ENCODE results near the gene ADH1C. TPM values are rescaled to one million over a fixed set of nuclear protein-coding genes. Genes with fewer than 3 reads are reported as not detected.

Gene ADH1C
- total and polyA plus RNA-seq, 10 donors: 0.60 to 2.3 (median 1.0) TPM; not detected in 4

GRCh38 chr4:99341426-99341825 lies 11.1 kb downstream of the ADH1C start:
- no peaks in the 10 kb centered on the region for H3K27me3 ChIP-seq (replicated peaks in 1 of 7)
- no peak for TF ChIP-seq POLR2AphosphoS5 (IDR thresholded peaks at IDR 0.05)
- TF ChIP-seq CTCF (IDR thresholded peaks at IDR 0.05 in 8 of 11, conservative IDR thresholded peaks at IDR 0.05 in 3 of 11): no peak
- no peak for TF ChIP-seq POLR2A (IDR thresholded peaks at IDR 0.05)
- DNase-seq: no peak
- intact Hi-C loops (cut with DNase I; ENCODE audit: low total_unique reads): no loop called here
- no peaks in the 10 kb centered on the region for H3K36me3 ChIP-seq
- H3K9me3 ChIP-seq: no peaks in the 10 kb centered on the region
- no peak overlapping the region for H3K27ac ChIP-seq
- no peak overlapping the region for H3K4me3 ChIP-seq
- no peaks in the 10 kb centered on the region for H3K4me1 ChIP-seq
- WGBS, 5 donors: 60 to 90% (median 78%) methylated on average over 1 of the region's 1 CpG

- no peak for DNase-seq
- Histone ChIP-seq H3K36me3 (no peaks in the 10 kb centered on the region), H3K4me3 (no peak overlapping the region), H3K27me3 (replicated peaks in 1 of 7) (no peaks in the 10 kb centered on the region), H3K9me3 (no peaks in the 10 kb centered on the region), H3K27ac (no peak overlapping the region), H3K4me1 (no peaks in the 10 kb centered on the region)
- 84 to 93% (median 90%) methylated on average over 3 of the region's 3 CpGs for WGBS, 5 donors
- TF ChIP-seq POLR2A (IDR thresholded peaks at IDR 0.05) (no peak), POLR2AphosphoS5 (IDR thresholded peaks at IDR 0.05) (no peak), CTCF (IDR thresholded peaks at IDR 0.05 in 8 of 11, conservative IDR thresholded peaks at IDR 0.05 in 3 of 11) (no peak)
- intact Hi-C loops (cut with DNase I; ENCODE audit: low total_unique reads): no loop called here
These were observed 13.4 kb downstream of the ADH1C start for GRCh38 chr4:99339172-99339571.

- intact Hi-C loops (cut with DNase I; ENCODE audit: low total_unique reads): no loop called here
- Histone ChIP-seq H3K9me3 (peaks cover 0 to 3% (median 0%) of the 10 kb centered on the region in 8 donors), H3K27me3 (replicated peaks in 1 of 7) (no peaks in the 10 kb centered on the region), H3K27ac (no peak overlapping the region), H3K4me1 (no peaks in the 10 kb centered on the region), H3K4me3 (no peak overlapping the region), H3K36me3 (no peaks in the 10 kb centered on the region)
- no peak for DNase-seq
- WGBS, 5 donors: 60 to 75% (median 64%) methylated on average over 4 of the region's 4 CpGs
- TF ChIP-seq CTCF (IDR thresholded peaks at IDR 0.05 in 8 of 11, conservative IDR thresholded peaks at IDR 0.05 in 3 of 11): no peak
- no peak for TF ChIP-seq POLR2AphosphoS5 (IDR thresholded peaks at IDR 0.05)
- no peak for TF ChIP-seq POLR2A (IDR thresholded peaks at IDR 0.05)
These were observed 16.0 kb downstream of the ADH1C start for GRCh38 chr4:99336553-99336952.

GRCh38 chr4:99334880-99335279 lies 17.7 kb downstream of the ADH1C start:
- H3K27ac ChIP-seq: no peak overlapping the region
- H3K27me3 ChIP-seq (replicated peaks in 1 of 7): no peaks in the 10 kb centered on the region
- peaks cover 0 to 3% (median 0%) of the 10 kb centered on the region in 8 donors for H3K9me3 ChIP-seq
- 67 to 78% (median 74%) methylated on average over 1 of the region's 1 CpG for WGBS, 5 donors
- H3K36me3 ChIP-seq: no peaks in the 10 kb centered on the region
- DNase-seq: no peak
- intact Hi-C loops (cut with DNase I; ENCODE audit: low total_unique reads): no loop called here
- H3K4me3 ChIP-seq: no peak overlapping the region
- TF ChIP-seq POLR2A (IDR thresholded peaks at IDR 0.05): no peak
- H3K4me1 ChIP-seq: no peaks in the 10 kb centered on the region

- Histone ChIP-seq H3K36me3 (no peaks in the 10 kb centered on the region), H3K27me3 (replicated peaks in 1 of 7) (no peaks in the 10 kb centered on the region), H3K4me1 (no peaks in the 10 kb centered on the region), H3K27ac (no peak overlapping the region), H3K4me3 (no peak overlapping the region), H3K9me3 (peaks cover 0 to 20% (median 11%) of the 10 kb centered on the region in 8 donors)
- WGBS, 5 donors: 86 to 96% (median 88%) methylated on average over 3 of the region's 3 CpGs
- DNase-seq: no peak
- intact Hi-C loops (cut with DNase I; ENCODE audit: low total_unique reads): no loop called here
- TF ChIP-seq POLR2A (IDR thresholded peaks at IDR 0.05) (no peak), CTCF (IDR thresholded peaks at IDR 0.05 in 8 of 11, conservative IDR thresholded peaks at IDR 0.05 in 3 of 11) (no peak)
These were observed 21.9 kb downstream of the ADH1C start for GRCh38 chr4:99330648-99331047.

All from spleen (tissue), 11 donors.